Activated T-helper 1 cell treated with anti-CD3 and anti-CD28 coated beads, Interleukin-12 subunit alpha, Interleukin-12 subunit beta, Interleukin-2, Interleukin-4 antibody, amounts not matched to agents 30 ng/mL and 10 ng/mL and 1 ng/mL, durations not matched to agents 14 hours and 24 hours and 36 hours (primary cell): ENCODE results near the gene AMHR2. TPM values are rescaled to one million over a fixed set of nuclear protein-coding genes. Genes with fewer than 3 reads are reported as not detected.
"Not testable (repeated sequence)": the region's sequence is repeated elsewhere in the genome, so short reads cannot be mapped to it uniquely, and the experiment has no call there.

ENCODE experiments used
- DNase-seq: peaks from one replicate; pipeline ENCODE4 v3.0.0; 2021; ENCODE audit warnings: low spot score
- H3K27ac Mint-ChIP-seq: one replicate; pipeline ENCODE4 v1.8.0; 2021; ENCODE audit warnings: mild to moderate bottlenecking, mixed read lengths
- H3K27me3 Mint-ChIP-seq: one replicate; pipeline ENCODE4 v1.8.0; 2022; ENCODE audit warnings: mild to moderate bottlenecking, moderate library complexity, mixed read lengths; ENCODE audit not compliant: insufficient read depth
- H3K36me3 Mint-ChIP-seq: one replicate; pipeline ENCODE4 v1.8.0; 2021; ENCODE audit warnings: low read depth, mixed read lengths
- H3K4me1 Mint-ChIP-seq: one replicate; pipeline ENCODE4 v1.8.0; 2021; ENCODE audit warnings: low read depth, mixed read lengths
- H3K4me3 Mint-ChIP-seq: one replicate; pipeline ENCODE4 v1.8.0; 2021; ENCODE audit warnings: mild to moderate bottlenecking, moderate library complexity, mixed read lengths
- H3K9me3 Mint-ChIP-seq: one replicate; pipeline ENCODE4 v1.8.0; 2021; ENCODE audit warnings: mixed read lengths
- intact Hi-C: fragments of 100-400 bp; cut with micrococcal nuclease; formaldehyde crosslinking; loops from one replicate; pipeline ENCODE4 v1.15.1; 2024
- total RNA-seq: library from RNA; stranded (reverse); gene quantifications from 2 replicates; pipeline ENCODE4 v1.2.3, GENCODE V29; 2022

AMHR2 gene
- total RNA-seq, 1 donor from 2014 or later = not detected

DNA sequence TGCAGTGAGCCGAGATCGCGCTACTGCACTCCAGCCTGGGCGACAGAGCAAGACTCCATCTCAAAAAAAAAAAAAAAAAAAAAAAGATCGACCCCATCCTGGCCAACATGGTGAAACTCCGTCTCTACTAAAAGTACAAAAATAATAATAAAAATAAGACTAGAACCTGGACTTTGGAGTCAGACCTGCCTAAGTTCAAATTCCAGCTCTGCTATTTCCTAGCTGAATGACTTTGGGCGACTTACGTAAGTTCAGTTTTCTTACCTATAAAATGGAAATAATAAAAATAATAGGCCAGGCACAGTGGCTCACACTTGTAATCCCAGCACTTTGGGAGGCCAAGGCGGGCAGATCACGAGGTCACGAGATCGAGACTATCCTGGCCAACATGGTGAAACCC is 1.4 kb upstream of the AMHR2 start:
- DNase-seq, H3K27ac Mint-ChIP-seq, H3K27me3 Mint-ChIP-seq, H3K36me3 Mint-ChIP-seq, H3K4me3 Mint-ChIP-seq, H3K9me3 Mint-ChIP-seq: not testable (repeated sequence)
- intact Hi-C loops = loop anchor here (10.0 kb wide), 1 partner anchor 267 kb away; no protein-coding TSS in a partner anchor
- H3K4me1 Mint-ChIP-seq = peaks cover 19% of the 10 kb centered on the region

DNA sequence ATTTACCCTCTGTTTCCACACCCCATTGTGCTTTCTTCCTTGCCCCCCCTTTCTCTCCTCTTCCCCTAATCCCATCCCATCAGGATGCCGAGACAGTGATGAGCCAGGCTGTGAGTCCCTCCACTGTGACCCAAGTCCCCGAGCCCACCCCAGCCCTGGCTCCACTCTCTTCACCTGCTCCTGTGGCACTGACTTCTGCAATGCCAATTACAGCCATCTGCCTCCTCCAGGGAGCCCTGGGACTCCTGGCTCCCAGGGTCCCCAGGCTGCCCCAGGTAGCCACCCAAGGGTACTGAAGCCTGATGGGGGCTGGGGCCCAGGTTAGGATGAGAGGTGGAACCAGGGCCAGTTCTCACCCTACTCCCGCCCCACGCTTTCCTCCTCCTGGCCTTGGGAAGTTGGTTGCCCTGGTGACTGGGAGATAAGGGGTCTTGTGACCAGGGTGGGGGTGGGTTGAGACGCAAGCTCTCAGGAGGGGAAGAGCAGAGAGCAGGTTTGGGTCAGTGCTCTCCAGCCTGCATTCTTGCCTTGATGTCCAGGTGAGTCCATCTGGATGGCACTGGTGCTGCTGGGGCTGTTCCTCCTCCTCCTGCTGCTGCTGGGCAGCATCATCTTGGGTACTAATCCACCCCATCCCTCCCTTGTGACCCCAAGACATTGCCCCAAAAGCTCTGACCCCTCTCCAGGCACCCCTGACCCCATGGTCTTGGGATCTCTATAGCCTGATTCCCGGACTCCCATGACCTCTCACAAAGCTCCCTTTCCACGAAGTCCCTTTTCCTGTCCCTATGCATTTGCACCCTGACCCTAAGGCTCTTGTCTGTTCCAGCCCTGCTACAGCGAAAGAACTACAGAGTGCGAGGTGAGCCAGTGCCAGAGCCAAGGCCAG is 1.2 kb downstream of the AMHR2 start:
- DNase-seq = no peak
- Mint-ChIP-seq H3K36me3 (no peaks in the 10 kb centered on the region), H3K9me3 (no peaks in the 10 kb centered on the region), H3K4me1 (peaks cover 17% of the 10 kb centered on the region), H3K27me3 (peaks cover 2% of the 10 kb centered on the region), H3K4me3 (no peak overlapping the region), H3K27ac (no peak overlapping the region)
- intact Hi-C loops = loop anchor here (10.0 kb wide), 1 partner anchor 270 kb away; no protein-coding TSS in a partner anchor

DNA sequence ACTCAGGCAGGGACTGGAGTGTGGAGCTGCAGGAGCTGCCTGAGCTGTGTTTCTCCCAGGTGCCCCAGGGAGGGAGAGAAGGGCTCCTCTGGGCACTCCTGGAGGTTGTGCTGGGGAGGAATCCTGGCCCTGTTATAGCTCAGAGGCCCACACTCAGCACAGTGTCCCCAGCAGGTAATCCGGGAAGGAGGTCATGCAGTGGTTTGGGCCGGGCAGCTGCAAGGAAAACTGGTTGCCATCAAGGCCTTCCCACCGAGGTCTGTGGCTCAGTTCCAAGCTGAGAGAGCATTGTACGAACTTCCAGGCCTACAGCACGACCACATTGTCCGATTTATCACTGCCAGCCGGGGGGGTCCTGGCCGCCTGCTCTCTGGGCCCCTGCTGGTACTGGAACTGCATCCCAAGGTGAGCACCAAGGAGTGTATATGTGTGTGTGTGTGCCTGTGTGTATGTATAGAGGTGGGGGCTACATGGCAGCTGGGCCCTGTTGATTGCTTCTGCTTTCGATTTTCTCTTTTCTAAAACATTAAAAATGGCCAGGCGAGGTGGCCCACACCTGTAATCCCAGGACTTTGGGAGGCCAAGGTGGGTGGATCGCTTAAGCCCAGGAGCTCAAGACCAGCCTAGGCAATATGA is 2.0 kb downstream of the AMHR2 start:
- H3K27me3 Mint-ChIP-seq = peaks cover 2% of the 10 kb centered on the region
- intact Hi-C loops = loop anchor here (10.0 kb wide), 1 partner anchor 271 kb away; no protein-coding TSS in a partner anchor

DNA sequence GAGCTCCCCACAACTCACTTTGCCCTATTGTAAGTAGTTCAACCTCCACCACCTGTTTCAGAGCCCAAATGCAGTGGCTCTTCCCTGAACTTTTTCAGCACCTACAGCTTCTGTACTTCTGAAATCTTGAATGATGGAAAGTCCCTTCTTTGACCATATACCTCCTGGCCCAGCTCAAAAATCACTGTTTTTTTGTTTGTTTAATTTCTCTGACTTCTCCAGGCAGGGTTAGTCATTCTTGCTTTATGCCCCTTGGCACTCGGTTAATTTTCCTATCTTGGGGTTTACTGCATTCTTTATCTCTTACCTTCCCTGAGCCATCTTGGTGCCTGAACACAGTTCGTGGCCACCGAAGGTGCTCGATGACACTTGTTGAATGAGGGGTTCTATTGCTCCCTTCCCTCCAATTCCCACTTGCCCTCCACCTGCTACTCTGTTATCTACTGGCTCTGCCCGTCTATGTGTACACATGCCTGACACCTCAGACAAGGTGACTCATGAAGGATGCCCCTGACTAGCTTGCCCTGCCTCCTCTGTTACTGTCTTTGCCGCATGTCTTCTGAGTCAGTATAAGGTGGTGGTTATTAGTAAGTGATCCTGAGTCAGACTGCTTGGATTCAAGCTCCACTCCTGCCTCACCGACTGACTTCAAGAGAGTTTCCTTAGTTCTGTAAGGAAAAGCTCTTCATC is 4.4 kb downstream of the AMHR2 start:
- no peak overlapping the region for H3K4me3 Mint-ChIP-seq
- H3K27me3 Mint-ChIP-seq = no peaks in the 10 kb centered on the region
- H3K36me3 Mint-ChIP-seq = no peaks in the 10 kb centered on the region
- intact Hi-C loops = loop anchor here (10.0 kb wide), 1 partner anchor 273 kb away; no protein-coding TSS in a partner anchor
- H3K4me1 Mint-ChIP-seq = peaks cover 9% of the 10 kb centered on the region
- no peak for DNase-seq
- H3K27ac Mint-ChIP-seq = no peak overlapping the region
- no peaks in the 10 kb centered on the region for H3K9me3 Mint-ChIP-seq

More for the DNA sequence above, 2.0 kb downstream of the AMHR2 start:
- Mint-ChIP-seq H3K36me3 (no peaks in the 10 kb centered on the region), H3K4me3 (no peak overlapping the region), H3K4me1 (peaks cover 17% of the 10 kb centered on the region), H3K27ac (no peak overlapping the region), H3K9me3 (no peaks in the 10 kb centered on the region)
- no peak for DNase-seq

DNA sequence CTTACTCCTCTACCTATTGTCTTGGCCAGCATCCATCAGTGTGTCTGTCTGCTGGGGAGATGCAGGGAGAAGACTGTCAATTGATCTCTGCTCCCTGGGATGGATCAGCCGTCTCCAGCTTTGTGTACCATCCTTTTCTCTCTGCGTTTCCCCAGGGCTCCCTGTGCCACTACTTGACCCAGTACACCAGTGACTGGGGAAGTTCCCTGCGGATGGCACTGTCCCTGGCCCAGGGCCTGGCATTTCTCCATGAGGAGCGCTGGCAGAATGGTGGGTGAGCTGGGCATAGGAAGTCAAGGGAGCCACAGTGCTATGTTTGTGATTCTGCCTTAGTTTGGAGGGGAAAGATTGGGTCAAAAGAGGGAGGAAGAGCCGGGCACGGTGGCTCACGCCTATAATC is 5.1 kb downstream of the AMHR2 start:
- Mint-ChIP-seq H3K27ac (no peak overlapping the region), H3K36me3 (no peaks in the 10 kb centered on the region), H3K9me3 (no peaks in the 10 kb centered on the region), H3K27me3 (no peaks in the 10 kb centered on the region), H3K4me1 (peaks cover 9% of the 10 kb centered on the region), H3K4me3 (no peak overlapping the region)
- intact Hi-C loops = loop anchor here (10.0 kb wide), 1 partner anchor 274 kb away; no protein-coding TSS in a partner anchor
- DNase-seq = no peak

DNA sequence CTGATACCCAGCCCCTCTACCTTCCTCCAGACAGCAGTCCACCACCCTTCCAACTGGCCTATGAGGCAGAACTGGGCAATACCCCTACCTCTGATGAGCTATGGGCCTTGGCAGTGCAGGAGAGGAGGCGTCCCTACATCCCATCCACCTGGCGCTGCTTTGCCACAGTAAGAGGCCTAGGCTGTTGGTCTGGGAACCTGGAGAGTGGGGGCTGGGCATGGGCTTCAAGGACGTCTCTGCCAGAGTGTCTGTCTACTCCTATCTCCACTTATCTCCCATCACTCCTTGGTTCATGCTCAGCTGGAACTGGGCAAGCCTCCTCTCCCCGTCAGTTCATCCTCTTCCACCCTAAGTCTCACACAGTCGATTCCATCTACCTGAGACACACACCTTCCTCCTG is 6.5 kb downstream of the AMHR2 start:
- DNase-seq = no peak
- Mint-ChIP-seq H3K9me3 (no peaks in the 10 kb centered on the region), H3K4me1 (peaks cover 9% of the 10 kb centered on the region), H3K36me3 (no peaks in the 10 kb centered on the region), H3K27me3 (no peaks in the 10 kb centered on the region), H3K4me3 (no peak overlapping the region), H3K27ac (no peak overlapping the region)
- intact Hi-C loops = no loop called here

DNA sequence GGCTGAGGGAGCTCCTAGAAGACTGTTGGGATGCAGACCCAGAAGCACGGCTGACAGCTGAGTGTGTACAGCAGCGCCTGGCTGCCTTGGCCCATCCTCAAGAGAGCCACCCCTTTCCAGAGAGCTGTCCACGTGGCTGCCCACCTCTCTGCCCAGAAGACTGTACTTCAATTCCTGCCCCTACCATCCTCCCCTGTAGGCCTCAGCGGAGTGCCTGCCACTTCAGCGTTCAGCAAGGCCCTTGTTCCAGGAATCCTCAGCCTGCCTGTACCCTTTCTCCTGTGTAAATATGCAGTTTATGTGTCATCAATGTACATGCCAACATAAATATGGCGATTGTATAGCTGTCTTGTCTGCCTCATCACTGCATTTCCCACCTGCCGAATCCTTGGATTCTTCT is 7.5 kb downstream of the AMHR2 start:
- Mint-ChIP-seq H3K4me1 (peaks cover 9% of the 10 kb centered on the region), H3K4me3 (no peak overlapping the region), H3K36me3 (no peaks in the 10 kb centered on the region), H3K9me3 (no peaks in the 10 kb centered on the region), H3K27ac (no peak overlapping the region), H3K27me3 (no peaks in the 10 kb centered on the region)
- no peak for DNase-seq
- intact Hi-C loops = no loop called here

DNA sequence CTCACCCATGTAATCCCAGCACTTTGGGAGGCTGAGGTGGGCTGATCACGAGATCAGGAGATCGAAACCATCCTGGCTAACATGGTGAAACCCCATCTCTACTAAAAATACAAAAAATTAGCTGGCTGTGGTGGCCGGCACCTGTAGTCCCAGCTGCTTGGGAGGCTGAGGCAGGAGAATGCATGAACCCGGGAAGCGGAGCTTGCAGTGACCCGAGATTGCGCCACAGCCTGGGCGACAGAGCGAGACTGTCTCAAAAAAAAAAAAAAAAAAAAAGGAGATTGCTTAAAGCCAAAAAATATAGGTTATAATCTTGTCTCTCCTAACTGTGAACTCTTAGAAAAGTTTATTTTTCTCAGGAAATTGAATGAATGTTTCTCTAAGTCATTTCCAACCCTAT is 11.7 kb downstream of the AMHR2 start:
- H3K27me3 Mint-ChIP-seq, H3K36me3 Mint-ChIP-seq: not testable (repeated sequence)

DNA sequence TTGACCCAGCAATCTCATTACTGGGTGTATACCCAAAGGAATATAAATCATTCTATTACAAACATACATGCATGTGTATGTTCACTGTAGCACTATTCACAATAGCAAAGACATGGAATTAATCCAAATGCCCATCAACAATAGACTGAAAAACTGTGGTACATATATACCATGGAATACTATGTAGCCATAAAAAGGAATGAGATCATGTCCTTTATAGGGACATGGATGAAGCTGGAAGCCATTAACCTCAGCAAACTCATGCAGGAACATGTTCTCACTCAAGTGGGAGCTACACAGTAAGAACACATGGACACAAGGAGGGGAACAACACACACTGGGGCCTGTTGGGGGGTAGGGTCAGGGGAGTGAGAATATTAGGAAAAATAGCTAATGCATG is 15.9 kb downstream of the AMHR2 start:
- H3K27ac Mint-ChIP-seq, DNase-seq, intact Hi-C loops, H3K27me3 Mint-ChIP-seq, H3K9me3 Mint-ChIP-seq: not testable (repeated sequence)
- Mint-ChIP-seq H3K4me1 (peaks cover 24% of the 10 kb centered on the region), H3K4me3 (peak overlapping the region; percentile 56), H3K36me3 (peaks cover 14% of the 10 kb centered on the region)

More for the DNA sequence above, 11.7 kb downstream of the AMHR2 start:
- H3K27ac Mint-ChIP-seq, H3K4me1 Mint-ChIP-seq, DNase-seq, H3K4me3 Mint-ChIP-seq, H3K9me3 Mint-ChIP-seq, intact Hi-C loops: not testable (repeated sequence)

DNA sequence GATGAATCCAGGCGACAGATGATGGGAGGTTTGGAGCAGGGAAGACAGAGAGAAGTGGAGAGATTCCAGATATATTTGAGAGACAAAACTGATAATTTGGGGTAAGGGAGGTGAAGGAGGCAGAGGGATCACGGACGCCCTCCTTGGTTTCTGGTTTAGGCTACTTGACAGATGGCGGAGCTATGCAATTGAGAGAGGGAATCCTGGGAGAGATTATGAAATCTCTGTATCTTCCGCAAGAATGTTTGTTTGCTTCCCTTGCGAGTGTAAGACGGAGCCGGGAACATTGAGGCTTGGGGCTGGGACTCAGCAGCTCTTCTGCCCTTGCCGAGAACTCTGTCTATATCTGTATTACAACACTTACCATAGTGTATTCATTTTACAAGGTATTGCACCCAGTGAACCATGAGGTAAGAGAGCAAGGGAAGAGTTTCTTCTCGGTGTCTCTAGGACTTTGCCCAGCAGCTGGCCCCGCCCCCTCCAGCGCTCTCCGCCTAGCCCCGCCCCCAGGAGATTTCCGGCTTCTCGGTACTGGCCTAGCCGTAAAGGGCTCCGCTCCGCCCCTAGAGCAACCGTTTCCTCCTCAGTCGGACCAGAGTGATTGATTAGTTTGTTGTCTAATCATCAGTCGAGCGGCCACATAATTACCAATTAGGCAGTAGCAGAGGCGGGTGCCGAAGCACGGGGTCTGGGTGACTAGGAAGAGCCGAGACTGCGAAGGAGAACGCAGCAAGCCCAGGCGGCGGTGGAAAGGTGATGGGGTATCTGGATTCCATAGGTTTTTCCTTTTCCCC is 17.6 kb downstream of the AMHR2 start, which contains the start of gene PRR13:
Gene PRR13, plus strand, starts transcription at position 695 of the 794 bp plus-strand sequence. CDS start 981 bp downstream, outside the sequence.
- H3K36me3 Mint-ChIP-seq = peaks cover 25% of the 10 kb centered on the region

DNA sequence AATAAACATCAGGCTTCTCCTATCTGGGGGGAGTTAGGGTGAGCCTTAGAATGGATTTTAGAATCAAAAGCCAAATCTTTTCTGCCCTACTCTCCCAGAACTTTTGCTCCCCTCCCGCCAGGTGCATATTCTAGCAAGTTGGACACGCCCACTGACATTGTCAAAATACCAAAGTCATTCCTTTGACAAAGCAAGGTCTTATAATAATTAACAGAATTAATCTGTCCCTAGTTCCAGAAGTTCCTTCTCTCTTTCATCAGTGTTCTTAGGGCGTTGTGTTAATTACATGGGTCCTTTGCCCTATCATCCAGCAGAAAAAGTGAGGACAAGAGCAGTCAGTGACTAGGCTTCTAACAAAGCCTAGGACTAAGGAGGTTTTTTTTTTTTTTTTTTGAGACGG is 20.3 kb downstream of the AMHR2 start:
- Mint-ChIP-seq H3K9me3 (no peaks in the 10 kb centered on the region), H3K36me3 (peaks cover 38% of the 10 kb centered on the region), H3K4me3 (peak overlapping the region; percentile 89), H3K4me1 (peaks cover 39% of the 10 kb centered on the region), H3K27ac (peak overlapping the region; percentile 44), H3K27me3 (no peaks in the 10 kb centered on the region)
- intact Hi-C loops = loop anchor here (5.0 kb wide), 1 partner anchor 237 kb away; the partner anchor contains the start of gene ITGB7
- no peak for DNase-seq

More for the DNA sequence above, 17.6 kb downstream of the AMHR2 start, which contains the start of gene PRR13:
- Mint-ChIP-seq H3K4me3 (peak within 1 kb of the TSS; percentile 89), H3K27ac (peak within 1 kb of the TSS; percentile 86), H3K27me3 (no peaks in the 10 kb centered on the region), H3K9me3 (no peaks in the 10 kb centered on the region), H3K4me1 (peaks cover 35% of the 10 kb centered on the region)
- DNase-seq = peak; percentile 96
- intact Hi-C loops = loop anchor here (1.0 to 5.0 kb wide), 9 partner anchors 10 to 286 kb away; partner anchors contain the start of genes AAAS, CALCOCO1, ESPL1 and ITGB7
